ENCODE data around the gene NTM.

DNA sequence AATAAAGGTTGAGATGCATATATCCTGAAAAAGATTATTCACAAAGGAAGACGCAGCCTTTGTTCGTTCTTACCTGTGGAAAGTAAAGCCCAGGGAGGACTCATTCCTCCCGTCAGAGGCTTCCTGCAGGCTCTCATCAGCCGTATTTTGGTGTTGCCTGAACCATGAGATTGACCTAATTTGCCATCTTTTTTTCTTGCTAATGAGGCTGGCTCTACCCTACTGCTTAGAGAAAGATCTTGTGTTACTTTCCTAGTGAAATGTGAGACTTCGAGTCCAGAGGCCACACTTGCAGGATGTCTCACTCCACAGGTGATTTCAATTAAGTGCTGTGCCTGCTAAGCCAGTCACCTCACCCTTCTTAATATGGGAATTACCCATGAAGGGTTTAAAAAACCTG lies 269.9 kb downstream of the NTM start:
- TF ChIP-seq, protein P1, sequence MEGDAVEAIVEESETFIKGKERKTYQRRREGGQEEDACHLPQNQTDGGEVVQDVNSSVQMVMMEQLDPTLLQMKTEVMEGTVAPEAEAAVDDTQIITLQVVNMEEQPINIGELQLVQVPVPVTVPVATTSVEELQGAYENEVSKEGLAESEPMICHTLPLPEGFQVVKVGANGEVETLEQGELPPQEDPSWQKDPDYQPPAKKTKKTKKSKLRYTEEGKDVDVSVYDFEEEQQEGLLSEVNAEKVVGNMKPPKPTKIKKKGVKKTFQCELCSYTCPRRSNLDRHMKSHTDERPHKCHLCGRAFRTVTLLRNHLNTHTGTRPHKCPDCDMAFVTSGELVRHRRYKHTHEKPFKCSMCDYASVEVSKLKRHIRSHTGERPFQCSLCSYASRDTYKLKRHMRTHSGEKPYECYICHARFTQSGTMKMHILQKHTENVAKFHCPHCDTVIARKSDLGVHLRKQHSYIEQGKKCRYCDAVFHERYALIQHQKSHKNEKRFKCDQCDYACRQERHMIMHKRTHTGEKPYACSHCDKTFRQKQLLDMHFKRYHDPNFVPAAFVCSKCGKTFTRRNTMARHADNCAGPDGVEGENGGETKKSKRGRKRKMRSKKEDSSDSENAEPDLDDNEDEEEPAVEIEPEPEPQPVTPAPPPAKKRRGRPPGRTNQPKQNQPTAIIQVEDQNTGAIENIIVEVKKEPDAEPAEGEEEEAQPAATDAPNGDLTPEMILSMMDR (conservative IDR thresholded peaks at IDR 0.05), result no peak
- no peak for TF ChIP-seq ZFX (IDR thresholded peaks at IDR 0.05)

Data from C4-2B (cell line).